SIG-M5 treated with dmso at 0.1 percent for 504 hours (cell line): ENCODE results near the gene SEC16A.

Source experiments
- DNase-seq: peaks from one replicate; lab custom pipeline; 2025; ENCODE audit not compliant: unreplicated experiment; lab: John Stamatoyannopoulos, UW

SEC16A gene

GRCh38 chr9:136466155-136466541, 16.7 kb downstream of the SEC16A start:
- no peak for DNase-seq

GRCh38 chr9:136465500-136466154, 17.2 kb downstream of the SEC16A start:
- DNase-seq: no peak

GRCh38 chr9:136464241-136464640, 18.6 kb downstream of the SEC16A start:
- no peak for DNase-seq

- no peak for DNase-seq
Measured at GRCh38 chr9:136463578-136463977, 19.3 kb downstream of the SEC16A start.

GRCh38 chr9:136462664-136463063, 20.2 kb downstream of the SEC16A start:
- no peak for DNase-seq

GRCh38 chr9:136460772-136461325, 22.0 kb downstream of the SEC16A start:
- DNase-seq: no peak

- DNase-seq: no peak
Measured at GRCh38 chr9:136459425-136459824, 23.4 kb downstream of the SEC16A start.

GRCh38 chr9:136457326-136457725, 25.5 kb downstream of the SEC16A start:
- DNase-seq: no peak

- DNase-seq: no peak
Measured at GRCh38 chr9:136456258-136456657, 26.6 kb downstream of the SEC16A start.

GRCh38 chr9:136455043-136456002, 27.5 kb downstream of the SEC16A start:
- no peak for DNase-seq

- DNase-seq: no peak
Measured at GRCh38 chr9:136454026-136454796, 28.6 kb downstream of the SEC16A start.

- no peak for DNase-seq
Measured at GRCh38 chr9:136453326-136453725, 29.5 kb downstream of the SEC16A start.

- DNase-seq: no peak
Measured at GRCh38 chr9:136451221-136451877, 31.5 kb downstream of the SEC16A start.

- no peak for DNase-seq
Measured at GRCh38 chr9:136448655-136449054, 34.2 kb downstream of the SEC16A start.

GRCh38 chr9:136447173-136447778, 35.6 kb downstream of the SEC16A start:
- no peak for DNase-seq

- no peak for DNase-seq
Measured at GRCh38 chr9:136445799-136446198, 37.0 kb downstream of the SEC16A start.

GRCh38 chr9:136444102-136444501, 38.7 kb downstream of the SEC16A start:
- no peak for DNase-seq

- DNase-seq: no peak
Measured at GRCh38 chr9:136443687-136444086, 39.2 kb downstream of the SEC16A start.

GRCh38 chr9:136443087-136443486, 39.8 kb downstream of the SEC16A start:
- no peak for DNase-seq

- no peak for DNase-seq
Measured at GRCh38 chr9:136442265-136442664, 40.6 kb downstream of the SEC16A start.
